ENCODE measurements around the gene CASS4. TPM values are rescaled to one million over a fixed set of nuclear protein-coding genes. Genes with fewer than 3 reads are reported as not detected.
"Not testable (repeated sequence)": the region's sequence is repeated elsewhere in the genome, so short reads cannot be mapped to it uniquely, and the experiment has no call there.

CASS4 gene
- total RNA-seq, 1 donor from 2014 or later: 0.16 TPM

- H3K4me3 Mint-ChIP-seq: no peak overlapping the region
- H3K27me3 Mint-ChIP-seq (ENCODE audit: low read depth): no peaks in the 10 kb centered on the region
- no peak for TF ChIP-seq CTCF (conservative IDR thresholded peaks at IDR 0.05)
- no peak for DNase-seq (ENCODE audit: low read depth, low spot score)
- H3K36me3 Mint-ChIP-seq (ENCODE audit: low read depth): peaks cover 14% of the 10 kb centered on the region
- H3K4me1 Mint-ChIP-seq: peaks cover 4% of the 10 kb centered on the region
- no peaks in the 10 kb centered on the region for H3K9me3 Mint-ChIP-seq
- H3K27ac Mint-ChIP-seq (ENCODE audit: unreplicated experiment): no peak overlapping the region
These were observed 5.2 kb upstream of the CASS4 start for GRCh38 chr20:56406910-56407309.

- no peak for DNase-seq (ENCODE audit: low read depth, low spot score)
- H3K27ac Mint-ChIP-seq (ENCODE audit: unreplicated experiment): no peak overlapping the region
- H3K4me3 Mint-ChIP-seq: no peak overlapping the region
These were observed 2.5 kb upstream of the CASS4 start for GRCh38 chr20:56409521-56409920.

GRCh38 chr20:56409956-56410355 lies 2.1 kb upstream of the CASS4 start:
- Mint-ChIP-seq H3K4me1 (peaks cover 6% of the 10 kb centered on the region), H3K27me3 (ENCODE audit: low read depth) (no peaks in the 10 kb centered on the region), H3K27ac (ENCODE audit: unreplicated experiment) (no peak overlapping the region), H3K36me3 (ENCODE audit: low read depth) (peaks cover 2% of the 10 kb centered on the region), H3K9me3 (no peaks in the 10 kb centered on the region), H3K4me3 (no peak overlapping the region)
- TF ChIP-seq CTCF (conservative IDR thresholded peaks at IDR 0.05): no peak
- DNase-seq (ENCODE audit: low read depth, low spot score): no peak

More at GRCh38 chr20:56409521-56409920, 2.5 kb upstream of the CASS4 start:
- Mint-ChIP-seq H3K9me3 (no peaks in the 10 kb centered on the region), H3K27me3 (ENCODE audit: low read depth) (no peaks in the 10 kb centered on the region), H3K36me3 (ENCODE audit: low read depth) (peaks cover 2% of the 10 kb centered on the region), H3K4me1 (peaks cover 4% of the 10 kb centered on the region)
- TF ChIP-seq CTCF (conservative IDR thresholded peaks at IDR 0.05): no peak

- not testable (repeated sequence) for H3K27ac Mint-ChIP-seq (ENCODE audit: unreplicated experiment); DNase-seq (ENCODE audit: low read depth, low spot score); H3K27me3 Mint-ChIP-seq (ENCODE audit: low read depth); H3K36me3 Mint-ChIP-seq (ENCODE audit: low read depth); H3K4me3 Mint-ChIP-seq; H3K9me3 Mint-ChIP-seq
- peaks cover 14% of the 10 kb centered on the region for H3K4me1 Mint-ChIP-seq
These were observed 773 bp upstream of the CASS4 start for GRCh38 chr20:56411287-56411686.

- DNase-seq (ENCODE audit: low read depth, low spot score): no peak
- no peak for TF ChIP-seq CTCF (conservative IDR thresholded peaks at IDR 0.05)
- Mint-ChIP-seq H3K4me3 (no peak overlapping the region), H3K4me1 (peaks cover 14% of the 10 kb centered on the region), H3K27me3 (ENCODE audit: low read depth) (no peaks in the 10 kb centered on the region), H3K27ac (ENCODE audit: unreplicated experiment) (no peak overlapping the region), H3K9me3 (no peaks in the 10 kb centered on the region), H3K36me3 (ENCODE audit: low read depth) (peaks cover 2% of the 10 kb centered on the region)
These were observed 372 bp downstream of the CASS4 start for GRCh38 chr20:56412473-56412790.

GRCh38 chr20:56412949-56413348 lies 889 bp downstream of the CASS4 start:
- no peak overlapping the region for H3K27ac Mint-ChIP-seq (ENCODE audit: unreplicated experiment)
- no peaks in the 10 kb centered on the region for H3K36me3 Mint-ChIP-seq (ENCODE audit: low read depth)
- no peaks in the 10 kb centered on the region for H3K9me3 Mint-ChIP-seq
- no peak overlapping the region for H3K4me3 Mint-ChIP-seq
- peaks cover 14% of the 10 kb centered on the region for H3K4me1 Mint-ChIP-seq
- no peak for TF ChIP-seq CTCF (conservative IDR thresholded peaks at IDR 0.05)
- DNase-seq (ENCODE audit: low read depth, low spot score): no peak
- H3K27me3 Mint-ChIP-seq (ENCODE audit: low read depth): no peaks in the 10 kb centered on the region

Data from neural crest cell (in vitro differentiated cells).